ENCODE measurements around the gene CDK4. TPM values are rescaled to one million over a fixed set of nuclear protein-coding genes. Genes with fewer than 3 reads are reported as not detected.

CDK4 gene
- total and polyA plus RNA-seq, 4 donors, result 28.1 to 69.1 (median 38.2) TPM

- Histone ChIP-seq H3K9ac (ENCODE audit: low read depth in 1 of 2, low read length in 2 of 2) (no peak overlapping the region), H3K4me3 (ENCODE audit: low read depth in 1 of 3, low read length in 3 of 3) (no peak overlapping the region), H3K9me3 (ENCODE audit: control insufficient read depth in 4 of 4, low read length in 3 of 4) (no peaks in the 10 kb centered on the region), H3K4me1 (ENCODE audit: control insufficient read depth in 4 of 4, insufficient read depth in 4 of 4, low read length in 3 of 4) (no peaks in the 10 kb centered on the region), H3K27me3 (ENCODE audit: control insufficient read depth in 4 of 4, insufficient read depth in 4 of 4, low read length in 3 of 4) (no peaks in the 10 kb centered on the region), H3K27ac (ENCODE audit: low read depth in 1 of 2, low read length in 2 of 2) (no peak overlapping the region), H3K36me3 (ENCODE audit: control insufficient read depth in 4 of 4, insufficient read depth in 3 of 4, low read depth in 1 of 4, low read length in 3 of 4) (peaks cover 14 to 68% (median 54%) of the 10 kb centered on the region in 4 donors)
- 99% methylated on average over 5 of the region's 5 CpGs for WGBS
- TF ChIP-seq MAX (IDR thresholded peaks at IDR 0.05), result no peak
- TF ChIP-seq ZBTB33 (IDR thresholded peaks at IDR 0.05), result no peak
- no peak for TF ChIP-seq HNF4G (IDR thresholded peaks at IDR 0.05)
- no peak for TF ChIP-seq GABPA (IDR thresholded peaks at IDR 0.05 in 1 of 2, conservative IDR thresholded peaks at IDR 0.05 in 1 of 2)
- TF ChIP-seq EGR1 (IDR thresholded peaks at IDR 0.05; ENCODE audit: low read depth in 2 of 2), result no peak
- no peak for TF ChIP-seq YY1 (IDR thresholded peaks at IDR 0.05)
- TF ChIP-seq RXRA (IDR thresholded peaks at IDR 0.05), result no peak
- TF ChIP-seq JUND (IDR thresholded peaks at IDR 0.05), result no peak
- no peak for TF ChIP-seq TAF1 (conservative IDR thresholded peaks at IDR 0.05)
- no peak for TF ChIP-seq FOXA1 (IDR thresholded peaks at IDR 0.05)
- TF ChIP-seq HNF4A (conservative IDR thresholded peaks at IDR 0.05), result no peak
- no peak for TF ChIP-seq SP1 (IDR thresholded peaks at IDR 0.05)
- TF ChIP-seq, protein P1, sequence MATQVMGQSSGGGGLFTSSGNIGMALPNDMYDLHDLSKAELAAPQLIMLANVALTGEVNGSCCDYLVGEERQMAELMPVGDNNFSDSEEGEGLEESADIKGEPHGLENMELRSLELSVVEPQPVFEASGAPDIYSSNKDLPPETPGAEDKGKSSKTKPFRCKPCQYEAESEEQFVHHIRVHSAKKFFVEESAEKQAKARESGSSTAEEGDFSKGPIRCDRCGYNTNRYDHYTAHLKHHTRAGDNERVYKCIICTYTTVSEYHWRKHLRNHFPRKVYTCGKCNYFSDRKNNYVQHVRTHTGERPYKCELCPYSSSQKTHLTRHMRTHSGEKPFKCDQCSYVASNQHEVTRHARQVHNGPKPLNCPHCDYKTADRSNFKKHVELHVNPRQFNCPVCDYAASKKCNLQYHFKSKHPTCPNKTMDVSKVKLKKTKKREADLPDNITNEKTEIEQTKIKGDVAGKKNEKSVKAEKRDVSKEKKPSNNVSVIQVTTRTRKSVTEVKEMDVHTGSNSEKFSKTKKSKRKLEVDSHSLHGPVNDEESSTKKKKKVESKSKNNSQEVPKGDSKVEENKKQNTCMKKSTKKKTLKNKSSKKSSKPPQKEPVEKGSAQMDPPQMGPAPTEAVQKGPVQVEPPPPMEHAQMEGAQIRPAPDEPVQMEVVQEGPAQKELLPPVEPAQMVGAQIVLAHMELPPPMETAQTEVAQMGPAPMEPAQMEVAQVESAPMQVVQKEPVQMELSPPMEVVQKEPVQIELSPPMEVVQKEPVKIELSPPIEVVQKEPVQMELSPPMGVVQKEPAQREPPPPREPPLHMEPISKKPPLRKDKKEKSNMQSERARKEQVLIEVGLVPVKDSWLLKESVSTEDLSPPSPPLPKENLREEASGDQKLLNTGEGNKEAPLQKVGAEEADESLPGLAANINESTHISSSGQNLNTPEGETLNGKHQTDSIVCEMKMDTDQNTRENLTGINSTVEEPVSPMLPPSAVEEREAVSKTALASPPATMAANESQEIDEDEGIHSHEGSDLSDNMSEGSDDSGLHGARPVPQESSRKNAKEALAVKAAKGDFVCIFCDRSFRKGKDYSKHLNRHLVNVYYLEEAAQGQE (IDR thresholded peaks at IDR 0.05), result no peak
- no peak for TF ChIP-seq NR2F2 (IDR thresholded peaks at IDR 0.05)
- TF ChIP-seq FOXA2 (IDR thresholded peaks at IDR 0.05), result no peak
- TF ChIP-seq, protein P2, sequence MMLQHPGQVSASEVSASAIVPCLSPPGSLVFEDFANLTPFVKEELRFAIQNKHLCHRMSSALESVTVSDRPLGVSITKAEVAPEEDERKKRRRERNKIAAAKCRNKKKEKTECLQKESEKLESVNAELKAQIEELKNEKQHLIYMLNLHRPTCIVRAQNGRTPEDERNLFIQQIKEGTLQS (IDR thresholded peaks at IDR 0.05), result no peak
- TF ChIP-seq, protein P3, sequence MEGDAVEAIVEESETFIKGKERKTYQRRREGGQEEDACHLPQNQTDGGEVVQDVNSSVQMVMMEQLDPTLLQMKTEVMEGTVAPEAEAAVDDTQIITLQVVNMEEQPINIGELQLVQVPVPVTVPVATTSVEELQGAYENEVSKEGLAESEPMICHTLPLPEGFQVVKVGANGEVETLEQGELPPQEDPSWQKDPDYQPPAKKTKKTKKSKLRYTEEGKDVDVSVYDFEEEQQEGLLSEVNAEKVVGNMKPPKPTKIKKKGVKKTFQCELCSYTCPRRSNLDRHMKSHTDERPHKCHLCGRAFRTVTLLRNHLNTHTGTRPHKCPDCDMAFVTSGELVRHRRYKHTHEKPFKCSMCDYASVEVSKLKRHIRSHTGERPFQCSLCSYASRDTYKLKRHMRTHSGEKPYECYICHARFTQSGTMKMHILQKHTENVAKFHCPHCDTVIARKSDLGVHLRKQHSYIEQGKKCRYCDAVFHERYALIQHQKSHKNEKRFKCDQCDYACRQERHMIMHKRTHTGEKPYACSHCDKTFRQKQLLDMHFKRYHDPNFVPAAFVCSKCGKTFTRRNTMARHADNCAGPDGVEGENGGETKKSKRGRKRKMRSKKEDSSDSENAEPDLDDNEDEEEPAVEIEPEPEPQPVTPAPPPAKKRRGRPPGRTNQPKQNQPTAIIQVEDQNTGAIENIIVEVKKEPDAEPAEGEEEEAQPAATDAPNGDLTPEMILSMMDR (IDR thresholded peaks at IDR 0.05; ENCODE audit: low read depth, low read length, missing input control), result no peak
- no peak for DNase-seq (ENCODE audit: low spot score)
Observed at GRCh38 chr12:57717131-57717530, 35.0 kb downstream of the CDK4 start.

GRCh38 chr12:57716305-57716704, 35.8 kb downstream of the CDK4 start:
- Histone ChIP-seq H3K9ac (ENCODE audit: low read depth in 1 of 2, low read length in 2 of 2) (no peak overlapping the region), H3K36me3 (ENCODE audit: control insufficient read depth in 4 of 4, insufficient read depth in 3 of 4, low read depth in 1 of 4, low read length in 3 of 4) (peaks cover 14 to 64% (median 52%) of the 10 kb centered on the region in 4 donors), H3K4me1 (ENCODE audit: control insufficient read depth in 4 of 4, insufficient read depth in 4 of 4, low read length in 3 of 4) (no peaks in the 10 kb centered on the region), H3K4me3 (ENCODE audit: low read depth in 1 of 3, low read length in 3 of 3) (no peak overlapping the region), H3K9me3 (ENCODE audit: control insufficient read depth in 4 of 4, low read length in 3 of 4) (no peaks in the 10 kb centered on the region), H3K27ac (ENCODE audit: low read depth in 1 of 2, low read length in 2 of 2) (no peak overlapping the region), H3K27me3 (ENCODE audit: control insufficient read depth in 4 of 4, insufficient read depth in 4 of 4, low read length in 3 of 4) (no peaks in the 10 kb centered on the region)
- DNase-seq (ENCODE audit: low spot score), result no peak
- TF ChIP-seq, protein P1 (IDR thresholded peaks at IDR 0.05), result no peak
- TF ChIP-seq TAF1 (conservative IDR thresholded peaks at IDR 0.05) (no peak), HNF4A (conservative IDR thresholded peaks at IDR 0.05) (no peak), EGR1 (IDR thresholded peaks at IDR 0.05; ENCODE audit: low read depth in 2 of 2) (no peak), JUND (IDR thresholded peaks at IDR 0.05) (no peak), FOXA2 (IDR thresholded peaks at IDR 0.05) (no peak)
- WGBS, result 96% methylated on average over 4 of the region's 4 CpGs
